Skin of body (tissue), 3 donors: ENCODE results near the gene SMCHD1. TPM values are rescaled to one million over a fixed set of nuclear protein-coding genes. Genes with fewer than 3 reads are reported as not detected.
"Not testable (repeated sequence)": the region's sequence is repeated elsewhere in the genome, so short reads cannot be mapped to it uniquely, and the experiment has no call there.

Experiments used
- DNase-seq: peaks from one replicate; lab custom pipeline; 2025; lab: John Stamatoyannopoulos, UW
- small RNA-seq: library from RNA; depleted of rRNA; stranded (forward); fragments of <200 nt; gene quantifications from one replicate; pipeline ENCODE3, GENCODE V24; 2014; ENCODE audit warnings: low replicate concordance
- total RNA-seq: library from RNA; depleted of rRNA; stranded (reverse); fragments of >200 nt; gene quantifications from one replicate; pipeline ENCODE4 v1.2.3, GENCODE V29; 2014

The SMCHD1 gene
- total RNA-seq, 1 donor from 2014 or later: 156 TPM

- no peak for DNase-seq
These were observed 196.2 kb downstream of the SMCHD1 start for GRCh38 chr18:2851771-2852170.

GRCh38 chr18:2852460-2852859 lies 196.9 kb downstream of the SMCHD1 start:
- DNase-seq: not testable (repeated sequence)

GRCh38 chr18:2853173-2853925 lies 197.8 kb downstream of the SMCHD1 start:
- no peak for DNase-seq

- no peak for DNase-seq
These were observed 198.6 kb downstream of the SMCHD1 start for GRCh38 chr18:2853926-2854664.

Small RNA genes within 50 kb of the gene (small RNA-seq; reads per million reads assigned to genes)
- gene RF00019 (not detected), gene RNU6-340P (not detected)

Other genes starting within 250 kb of the SMCHD1 start
- gene METTL4, start 84.2 kb upstream of the SMCHD1 start, total RNA-seq: 11.3 TPM
- gene NDC80, start 84.2 kb upstream of the SMCHD1 start, total RNA-seq: 9.8 TPM
- gene EMILIN2, start 191.3 kb downstream of the SMCHD1 start, total RNA-seq: 37.6 TPM